HepG2 (cell line): ENCODE measurements around the gene COL9A1. TPM values are rescaled to one million over a fixed set of nuclear protein-coding genes. Genes with fewer than 3 reads are reported as not detected.

Experiments used
- ATAC-seq: fragments of 200-7000 bp; cut with Tn5 transposase; 3 replicates; pipeline ENCODE4 v1.9.1; 2020; ENCODE audit warnings: mild to moderate bottlenecking, moderate library complexity
- BruUV-seq: library from RNA; stranded (reverse); fragments of 400-500 nt; replicated peaks from 2 replicates; lab custom pipeline; 2021; lab: Mats Ljungman, UMichigan
- CTCF ChIA-PET: fragments of 300-600 bp; formaldehyde crosslinking; extraction: SDS; loops from one replicate; lab custom pipeline; 2021; ENCODE audit warnings: low total read pairs, inconsistent platforms, low intra/inter-chr PET ratio; lab: Yijun Ruan, JAX
- POLR2A ChIA-PET: fragments of 350-600 bp; sonication (Branson Sonifier 250); formaldehyde crosslinking; loops from one replicate; lab custom pipeline; 2020; ENCODE audit warnings: antibody characterized with exemption, inconsistent platforms; lab: Yijun Ruan, JAX
- DNase-seq: peaks from one replicate; pipeline ENCODE4 v3.0.0-alpha.2; 2015; ENCODE audit warnings: low spot score
- FAIRE-seq: peaks from 3 replicates; lab custom pipeline; 2011; peaks lifted over from hg19 to GRCh38; lab: Jason Lieb, UNC
- H2AFZ ChIP-seq: one replicate; pipeline ENCODE4 v1.6.1; 2011; ENCODE audit warnings: low read length, inconsistent platforms
- H3K27ac ChIP-seq: fragments of 300-600 bp; 3 replicates; pipeline ENCODE4 v1.8.0; 2011; ENCODE audit warnings: mixed run types, mild to moderate bottlenecking, mixed read lengths, low read length, inconsistent platforms; ENCODE audit not compliant: insufficient read depth; ENCODE audit errors: extremely low read length
- H3K27me3 ChIP-seq, 2 experiments: fragments of 200-600 bp in 1 of 2; 2 replicates in 1 of 2; 3 replicates in 1 of 2; pipeline versions ENCODE4 v1.6.0 to v1.8.0; 2011; ENCODE audit warnings: low read length in 2 of 2, mild to moderate bottlenecking in 2 of 2, moderate library complexity in 2 of 2, inconsistent platforms in 1 of 2; ENCODE audit not compliant: insufficient read depth in 2 of 2, control insufficient read depth in 1 of 2
- H3K36me3 ChIP-seq, 2 experiments: fragments of 200-600 bp in 1 of 2; replicated peaks in 1 of 2; 2 replicates in 1 of 2; 3 replicates in 1 of 2; pipeline versions ENCODE4 v1.5.1 to v1.8.0; 2011; ENCODE audit warnings: low read length in 2 of 2, inconsistent platforms in 1 of 2; ENCODE audit not compliant: insufficient read depth in 2 of 2, control insufficient read depth in 1 of 2
- H3K4me1 ChIP-seq: 2 replicates; pipeline ENCODE4 v1.5.1; 2012; ENCODE audit warnings: low read length, inconsistent platforms; ENCODE audit not compliant: insufficient read depth
- H3K4me2 ChIP-seq: 2 replicates; pipeline ENCODE4 v1.6.0; 2011; ENCODE audit warnings: low read depth, low read length, inconsistent platforms
- H3K4me3 ChIP-seq, 3 experiments: fragments of 200-600 bp in 1 of 3; sonication (generic), shearing (Covaris generic) in 1 of 3; replicated peaks in 1 of 3; 2 replicates each; pipeline ENCODE4 v1.5.1; 2011 to 2016; ENCODE audit warnings: low read length in 3 of 3, inconsistent platforms in 2 of 3, low read depth in 2 of 3, mild to moderate bottlenecking in 2 of 3, control low read depth in 1 of 3, mixed read lengths in 1 of 3; ENCODE audit not compliant: insufficient read depth in 1 of 3
- H3K79me2 ChIP-seq: one replicate; pipeline ENCODE4 v1.6.1; 2011; ENCODE audit warnings: low read length, inconsistent platforms; ENCODE audit not compliant: insufficient read depth
- H3K9ac ChIP-seq: 2 replicates; pipeline ENCODE4 v1.6.0; 2011; ENCODE audit warnings: mild to moderate bottlenecking, low read depth, low read length, inconsistent platforms; ENCODE audit not compliant: insufficient read depth
- H3K9me3 ChIP-seq: 2 replicates; pipeline ENCODE4 v1.5.1; 2012; ENCODE audit warnings: mild to moderate bottlenecking, low read length
- H4K20me1 ChIP-seq: 2 replicates; pipeline ENCODE4 v1.6.0; 2011; ENCODE audit warnings: inconsistent platforms, mild to moderate bottlenecking, low read length, moderate library complexity; ENCODE audit not compliant: insufficient read depth
- CBFB ChIP-seq: sonication (generic); formaldehyde crosslinking; IDR thresholded peaks from 2 replicates; pipeline ENCODE4 v1.4.0; 2020; ENCODE audit warnings: missing genetic modification reagents
- ETV5 ChIP-seq: IDR thresholded peaks from 2 replicates; pipeline ENCODE4 v1.6.1; 2018; ENCODE audit warnings: missing biosample characterization, missing genetic modification reagents, inconsistent platforms, borderline replicate concordance
- MAX ChIP-seq: IDR thresholded peaks from 2 replicates; pipeline ENCODE4 v1.6.1; 2012; ENCODE audit warnings: inconsistent platforms
- NCOA1 ChIP-seq: sonication (generic); formaldehyde crosslinking; IDR thresholded peaks from 2 replicates; pipeline ENCODE4 v1.9.0; 2021; ENCODE audit warnings: missing genetic modification reagents
- NFIB ChIP-seq: sonication (generic); formaldehyde crosslinking; IDR thresholded peaks from 2 replicates; pipeline ENCODE4 v1.9.0; 2021; ENCODE audit warnings: missing genetic modification reagents, mild to moderate bottlenecking, borderline replicate concordance
- PHF21A ChIP-seq: sonication (generic); formaldehyde crosslinking; IDR thresholded peaks from 2 replicates; pipeline ENCODE4 v1.5.0; 2020; ENCODE audit warnings: mild to moderate bottlenecking, missing genetic modification reagents
- POLR2AphosphoS2 ChIP-seq: IDR thresholded peaks from 2 replicates; pipeline ENCODE4 v1.6.1; 2011; ENCODE audit warnings: low read depth, low read length, improper control_type of control experiment
- SALL2 ChIP-seq: sonication (generic); formaldehyde crosslinking; IDR thresholded peaks from 2 replicates; pipeline ENCODE4 v1.8.1; 2023; ENCODE audit warnings: mild to moderate bottlenecking, missing genetic modification reagents, inconsistent platforms
- SNAI1 ChIP-seq: sonication (generic); formaldehyde crosslinking; IDR thresholded peaks from 2 replicates; pipeline ENCODE4 v1.5.0; 2020; ENCODE audit warnings: mild to moderate bottlenecking, missing genetic modification reagents, borderline replicate concordance
- ZNF275 ChIP-seq: sonication (generic); formaldehyde crosslinking; IDR thresholded peaks from 2 replicates; pipeline ENCODE4 v1.8.0; 2022; ENCODE audit warnings: missing genetic modification reagents, mild to moderate bottlenecking, inconsistent platforms, borderline replicate concordance
- ZNF343 ChIP-seq: sonication (generic); formaldehyde crosslinking; IDR thresholded peaks from 2 replicates; pipeline ENCODE4 v1.4.0; 2020; ENCODE audit warnings: mild to moderate bottlenecking, missing genetic modification reagents
- ZNF382 ChIP-seq: sonication (generic); formaldehyde crosslinking; IDR thresholded peaks from 2 replicates; pipeline ENCODE4 v1.5.0; 2020; ENCODE audit warnings: missing genetic modification reagents, mild to moderate bottlenecking, borderline replicate concordance
- ZNF414 ChIP-seq: sonication (generic); formaldehyde crosslinking; IDR thresholded peaks from 2 replicates; pipeline ENCODE4 v1.5.0; 2020; ENCODE audit warnings: missing genetic modification reagents
- ZNF580 ChIP-seq: IDR thresholded peaks from 2 replicates; pipeline ENCODE4 v1.6.1; 2016; ENCODE audit warnings: low read depth, borderline replicate concordance
- ZNF768 ChIP-seq: sonication (generic); formaldehyde crosslinking; IDR thresholded peaks from 2 replicates; pipeline ENCODE4 v1.4.0; 2020; ENCODE audit warnings: missing genetic modification reagents
- ZNF850 ChIP-seq: sonication (generic); formaldehyde crosslinking; conservative IDR thresholded peaks from 2 replicates; pipeline ENCODE4 v1.9.0; 2021; ENCODE audit warnings: mild to moderate bottlenecking, missing genetic modification reagents
- ZNF891 ChIP-seq: sonication (generic); formaldehyde crosslinking; IDR thresholded peaks from 2 replicates; pipeline ENCODE4 v1.5.0; 2020; ENCODE audit warnings: mild to moderate bottlenecking, missing genetic modification reagents
- WGBS: methylation state at CpG from one replicate; pipeline ENCODE4 v1.1.6; 2017; ENCODE audit warnings: low lambda C conversion rate; 5-methylcytosine and 5-hydroxymethylcytosine counted together
- in situ Hi-C: cut with HindIII; loops from 2 replicates; pipeline ENCODE4 v1.10.0; 2017; ENCODE audit warnings: low pct_unique_long_range_greater_than_20kb; ENCODE audit not compliant: extremely low pct_ligation_motif_present
- intact Hi-C: fragments of 100-400 bp; cut with micrococcal nuclease; formaldehyde crosslinking; loops from one replicate; pipeline ENCODE4 v1.10.0; 2022; ENCODE audit not compliant: unreplicated experiment
- polyA plus RNA-seq, 8 experiments: library from polyadenylated mRNA; depleted of rRNA in 3 of 8; stranded (reverse) in 7 of 8; unstranded in 1 of 8; fragments of >200 nt; fragmentation: Illumina TruSeq in 4 of 8; extraction: Trizol in 4 of 8; gene quantifications; 2 replicates each; pipeline versions ENCODE4 v1.2.1 to v1.2.3, GENCODE V29; 2011 to 2016; ENCODE audit warnings: low read depth in 4 of 8, missing spikeins in 1 of 8, mixed read lengths in 1 of 8; ENCODE audit not compliant: insufficient read depth in 1 of 8
- total RNA-seq, 5 experiments: library from RNA; depleted of rRNA; stranded (reverse); fragments of >200 nt; fragmentation: Illumina TruSeq; extraction: Trizol; gene quantifications; 2 replicates each; pipeline ENCODE4 v1.2.3, GENCODE V29; 2016; ENCODE audit warnings: low read depth in 1 of 5

COL9A1 gene
- total and polyA plus RNA-seq, 2 of the 13 experiments (the other 11 are each of a cell fraction or from before 2014, with no cell fraction given) = 0.08 TPM; not detected in 1

GRCh38 chr6:70231311-70231710 lies 71.6 kb downstream of the COL9A1 start:
- TF ChIP-seq NCOA1 (CRISPR knock-in tag) (no peak), SALL2 (CRISPR knock-in tag) (no peak), MAX (no peak), ETV5 (CRISPR knock-in tag) (no peak), ZNF891 (no peak), ZNF414 (CRISPR knock-in tag) (no peak), NFIB (CRISPR knock-in tag) (no peak), CBFB (CRISPR knock-in tag) (no peak), ZNF580 (no peak), ZNF343 (CRISPR knock-in tag) (no peak), PHF21A (CRISPR knock-in tag) (no peak), ZNF850 (no peak), SNAI1 (no peak), ZNF275 (CRISPR knock-in tag) (no peak), ZNF382 (CRISPR knock-in tag) (no peak), POLR2AphosphoS2 (no peak), ZNF768 (no peak)

More at GRCh38 chr6:70231311-70231710, 71.6 kb downstream of the COL9A1 start:
- Histone ChIP-seq H3K4me3 (no peak overlapping the region), H3K36me3 (no peaks in the 10 kb centered on the region), H3K4me1 (no peaks in the 10 kb centered on the region), H3K9me3 (no peaks in the 10 kb centered on the region), H3K9ac (no peak overlapping the region), H2AFZ (no peak overlapping the region), H3K27me3 (peaks cover 0 to 3% of the 10 kb centered on the region in 2 experiments; a peak in 2 of 5 replicates), H3K27ac (no peak overlapping the region), H3K4me2 (no peak overlapping the region), H4K20me1 (no peaks in the 10 kb centered on the region), H3K79me2 (no peaks in the 10 kb centered on the region)
- FAIRE-seq = no peak
- WGBS = 0% methylated on average over 2 of the region's 2 CpGs
- in situ Hi-C loops = no loop called here
- POLR2A ChIA-PET = no interaction called here
- no TSS peak for BruUV-seq
- CTCF ChIA-PET = interaction anchor here (0.6 kb wide), 1 partner anchor 52 kb away, joined by 3 read pairs; no protein-coding TSS in a partner anchor
- ATAC-seq = no peak
- intact Hi-C loops = no loop called here
- no peak for DNase-seq
